HCT116 (cell line): ENCODE data around the gene DOCK10. TPM values are rescaled to one million over a fixed set of nuclear protein-coding genes. Genes with fewer than 3 reads are reported as not detected.

ENCODE experiments used
- ATAC-seq: fragments of 200-7000 bp; cut with Tn5 transposase; 2 replicates; pipeline ENCODE4 v1.9.1; 2020; ENCODE audit warnings: mild to moderate bottlenecking, moderate library complexity
- BruUV-seq: library from RNA; stranded (reverse); fragments of 400-500 nt; replicated peaks from 2 replicates; lab custom pipeline; 2021; lab: Mats Ljungman, UMichigan
- CTCF ChIA-PET: fragments of 300-600 bp; sonication (Branson Sonifier 250); formaldehyde crosslinking; loops from one replicate; lab custom pipeline; 2021; ENCODE audit warnings: antibody characterized with exemption; lab: Charles Lee
- POLR2A ChIA-PET: fragments of 300-600, 350-600 bp; sonication (Branson Sonifier 250); formaldehyde crosslinking; loops from one replicate; lab custom pipeline; 2021; ENCODE audit warnings: antibody characterized with exemption; lab: Charles Lee
- RAD21 ChIA-PET, 2 experiments: fragments of 300-600 bp; sonication (Branson Sonifier 250); formaldehyde crosslinking; loops; one replicate each; lab custom pipeline; 2023; ENCODE audit warnings: low total read pairs in 2 of 2; ENCODE audit not compliant: uncharacterized antibody in 2 of 2, unreplicated experiment in 2 of 2, low non-redundant PET in 1 of 2; lab: Charles Lee
- DNase-seq: peaks from one replicate; pipeline ENCODE4 v3.0.0-alpha.2; 2010; ENCODE audit warnings: low read depth, low spot score
- H2AFZ ChIP-seq: fragments of 200-600 bp; shearing (Covaris generic), sonication (generic); 2 replicates; pipeline ENCODE4 v1.6.1; 2017; ENCODE audit warnings: low read depth, mixed run types, mixed read lengths, antibody characterized with exemption, low read length; ENCODE audit not compliant: poor library complexity, severe bottlenecking
- H3K27ac ChIP-seq: 2 replicates; pipeline ENCODE4 v1.5.1; 2012; ENCODE audit warnings: low read depth, low read length
- H3K27me3 ChIP-seq: fragments of 200-600 bp; sonication (generic); 2 replicates; pipeline ENCODE4 v1.6.1; 2016; ENCODE audit warnings: mixed run types, low read length, mixed read lengths; ENCODE audit not compliant: insufficient read depth
- H3K36me3 ChIP-seq, 2 experiments: fragments of 200-500 bp in 1 of 2; fragments of 200-600 bp in 1 of 2; sonication (Bioruptor generic) in 1 of 2; sonication (generic) in 1 of 2; 2 replicates each; pipeline versions ENCODE4 v1.5.1 to v1.6.1; 2014 to 2016; ENCODE audit warnings: low read length in 2 of 2, inconsistent platforms in 1 of 2, mixed read lengths in 1 of 2, mixed run types in 1 of 2; ENCODE audit not compliant: insufficient read depth in 2 of 2, control insufficient read depth in 1 of 2
- H3K4me1 ChIP-seq, 2 experiments: fragments of 200-600 bp in 1 of 2; sonication (generic) in 1 of 2; 2 replicates each; pipeline versions ENCODE4 v1.5.1 to v1.6.1; 2012 to 2017; ENCODE audit warnings: low read length in 2 of 2, inconsistent platforms in 1 of 2, mild to moderate bottlenecking in 1 of 2, mixed read lengths in 1 of 2, mixed run types in 1 of 2, moderate library complexity in 1 of 2; ENCODE audit not compliant: insufficient read depth in 2 of 2, control insufficient read depth in 1 of 2
- H3K4me2 ChIP-seq: fragments of 200-600 bp; sonication (generic); 2 replicates; pipeline ENCODE4 v1.6.1; 2017; ENCODE audit warnings: mixed run types, low read length, mixed read lengths
- H3K4me3 ChIP-seq, 2 experiments: fragments of 200-600 bp in 1 of 2; sonication (generic) in 1 of 2; replicated peaks in 1 of 2; 2 replicates each; pipeline ENCODE4 v1.5.1; 2011 to 2016; ENCODE audit warnings: low read length in 2 of 2, control low read depth in 1 of 2, low read depth in 1 of 2, mild to moderate bottlenecking in 1 of 2, mixed read lengths in 1 of 2, mixed run types in 1 of 2
- H3K79me2 ChIP-seq: fragments of 200-600 bp; sonication (generic); 2 replicates; pipeline ENCODE4 v1.6.1; 2017; ENCODE audit warnings: mild to moderate bottlenecking, mixed run types, low read length, moderate library complexity, mixed read lengths; ENCODE audit not compliant: insufficient read depth
- H3K9ac ChIP-seq: fragments of 200-600 bp; sonication (generic); 2 replicates; pipeline ENCODE4 v1.6.1; 2016; ENCODE audit warnings: low read length, mixed read lengths
- H3K9me2 ChIP-seq: fragments of 200-600 bp; sonication (generic), shearing (Covaris generic); 2 replicates; pipeline ENCODE4 v1.6.1; 2017; ENCODE audit warnings: mixed run types, mild to moderate bottlenecking, moderate library complexity; ENCODE audit not compliant: insufficient read depth
- H3K9me3 ChIP-seq, 2 experiments: fragments of 200-500 bp in 1 of 2; fragments of 200-600 bp in 1 of 2; sonication (Bioruptor generic) in 1 of 2; sonication (generic) in 1 of 2; 2 replicates each; pipeline ENCODE4 v1.6.1; 2014 to 2017; ENCODE audit warnings: low read length in 2 of 2, mixed read lengths in 2 of 2, inconsistent platforms in 1 of 2, low read depth in 1 of 2, mild to moderate bottlenecking in 1 of 2, mixed run types in 1 of 2, moderate library complexity in 1 of 2; ENCODE audit not compliant: control insufficient read depth in 1 of 2, insufficient read depth in 1 of 2
- H4K20me1 ChIP-seq: fragments of 200-600 bp; sonication (generic), shearing (Covaris generic); 2 replicates; pipeline ENCODE4 v1.6.1; 2017; ENCODE audit warnings: mixed run types, mild to moderate bottlenecking, moderate library complexity; ENCODE audit not compliant: insufficient read depth
- CBX3 ChIP-seq: IDR thresholded peaks from 2 replicates; pipeline ENCODE4 v1.6.1; 2012; ENCODE audit warnings: low read depth
- CTCF ChIP-seq, 3 experiments: fragments of 200-600 bp in 1 of 3; sonication (generic) in 1 of 3; IDR thresholded peaks in 2 of 3; conservative IDR thresholded peaks in 1 of 3; 2 replicates each; pipeline ENCODE4 v1.5.1; 2012 to 2017; ENCODE audit warnings: low read depth in 2 of 3, low read length in 2 of 3, antibody characterized with exemption in 1 of 3, borderline replicate concordance in 1 of 3, control low read depth in 1 of 3, mild to moderate bottlenecking in 1 of 3, mixed read lengths in 1 of 3, mixed run types in 1 of 3, moderate library complexity in 1 of 3; ENCODE audit not compliant: insufficient read depth in 1 of 3
- ELF1 ChIP-seq: IDR thresholded peaks from 2 replicates; pipeline ENCODE4 v1.6.1; 2012; ENCODE audit warnings: low read depth, borderline replicate concordance
- EZH2phosphoT487 ChIP-seq: fragments of 200-600 bp; IDR thresholded peaks from 2 replicates; pipeline ENCODE4 v1.6.1; 2018; ENCODE audit warnings: antibody characterized with exemption, borderline replicate concordance
- FOSL1 ChIP-seq: IDR thresholded peaks from 2 replicates; pipeline ENCODE4 v1.6.1; 2012; ENCODE audit warnings: low read depth
- JUND ChIP-seq: IDR thresholded peaks from 2 replicates; pipeline ENCODE4 v1.6.1; 2012
- MAX ChIP-seq: IDR thresholded peaks from 2 replicates; pipeline ENCODE4 v1.6.1; 2012
- POLR2A ChIP-seq: IDR thresholded peaks from 2 replicates; pipeline ENCODE4 v1.7.0; 2011; ENCODE audit warnings: borderline replicate concordance; ENCODE audit not compliant: insufficient read depth, insufficient read length; ENCODE audit errors: extremely low read depth
- POLR2AphosphoS5 ChIP-seq: IDR thresholded peaks from 2 replicates; pipeline ENCODE4 v1.6.1; 2011; ENCODE audit warnings: mild to moderate bottlenecking, low read depth, low read length, moderate library complexity
- RAD21 ChIP-seq: IDR thresholded peaks from 2 replicates; pipeline ENCODE4 v1.6.1; 2012; ENCODE audit warnings: low read depth, mild to moderate bottlenecking
- SP1 ChIP-seq: IDR thresholded peaks from 2 replicates; pipeline ENCODE4 v1.6.1; 2012; ENCODE audit warnings: low read depth
- YY1 ChIP-seq: IDR thresholded peaks from 2 replicates; pipeline ENCODE4 v1.6.1; 2011; ENCODE audit warnings: low read length, low read depth, moderate library complexity, mild to moderate bottlenecking; ENCODE audit not compliant: insufficient replicate concordance; ENCODE audit errors: extremely low read depth
- ZBTB33 ChIP-seq: IDR thresholded peaks from 2 replicates; pipeline ENCODE4 v1.6.1; 2011; ENCODE audit warnings: mild to moderate bottlenecking, low read length, moderate library complexity; ENCODE audit not compliant: insufficient replicate concordance; ENCODE audit errors: extremely low read depth
- ZFX ChIP-seq: fragments of 450-650 bp; IDR thresholded peaks from 2 replicates; pipeline ENCODE4 v1.6.1; 2017
- intact Hi-C: fragments of 100-400 bp; cut with micrococcal nuclease; formaldehyde crosslinking; loops from 2 replicates; pipeline ENCODE4 v1.10.0; 2022
- total RNA-seq: library from RNA; stranded (reverse); gene quantifications from one replicate; pipeline ENCODE4 v1.2.1, GENCODE V29; 2021; ENCODE audit not compliant: unreplicated experiment

DOCK10 gene
- total RNA-seq, 1 experiment from 2014 or later = 0.54 TPM

- ChIA-PET RAD21 (no interaction called here), POLR2A (no interaction called here), CTCF (no interaction called here)
- Histone ChIP-seq H3K9me3 (peaks cover 3 to 7% of the 10 kb centered on the region in 2 experiments; a peak in 2 of 4 replicates), H4K20me1 (no peaks in the 10 kb centered on the region), H2AFZ (no peak overlapping the region), H3K4me2 (no peak overlapping the region), H3K4me3 (no peak overlapping the region), H3K79me2 (no peaks in the 10 kb centered on the region), H3K9ac (no peak overlapping the region), H3K27me3 (no peaks in the 10 kb centered on the region), H3K36me3 (no peaks in the 10 kb centered on the region), H3K4me1 (no peaks in the 10 kb centered on the region), H3K9me2 (no peaks in the 10 kb centered on the region), H3K27ac (no peak overlapping the region)
- TF ChIP-seq EZH2phosphoT487 = no peak
- TF ChIP-seq JUND = no peak
- no peak for TF ChIP-seq POLR2AphosphoS5
- TF ChIP-seq ZBTB33 = no peak
- no peak for TF ChIP-seq FOSL1
- TF ChIP-seq SP1 = no peak
- no peak for TF ChIP-seq ELF1
- no peak for TF ChIP-seq CTCF (IDR thresholded peaks at IDR 0.05 in 2 of 3, conservative IDR thresholded peaks at IDR 0.05 in 1 of 3; ENCODE audit: borderline replicate concordance in 1 of 3, insufficient read depth in 1 of 3, low read depth in 2 of 3, low read length in 2 of 3)
- no peak for TF ChIP-seq MAX
- no peak for TF ChIP-seq POLR2A
- no peak for TF ChIP-seq YY1
- TF ChIP-seq CBX3 = no peak
- TF ChIP-seq RAD21 = no peak
- TF ChIP-seq ZFX = no peak
- BruUV-seq = no TSS peak
- intact Hi-C loops = no loop called here
- ATAC-seq (no peak), DNase-seq (no peak)
These were observed 307.3 kb downstream of the DOCK10 start for GRCh38 chr2:224734949-224735348.
